ENCODE results near the gene CDC40.

The CDC40 gene

DNA sequence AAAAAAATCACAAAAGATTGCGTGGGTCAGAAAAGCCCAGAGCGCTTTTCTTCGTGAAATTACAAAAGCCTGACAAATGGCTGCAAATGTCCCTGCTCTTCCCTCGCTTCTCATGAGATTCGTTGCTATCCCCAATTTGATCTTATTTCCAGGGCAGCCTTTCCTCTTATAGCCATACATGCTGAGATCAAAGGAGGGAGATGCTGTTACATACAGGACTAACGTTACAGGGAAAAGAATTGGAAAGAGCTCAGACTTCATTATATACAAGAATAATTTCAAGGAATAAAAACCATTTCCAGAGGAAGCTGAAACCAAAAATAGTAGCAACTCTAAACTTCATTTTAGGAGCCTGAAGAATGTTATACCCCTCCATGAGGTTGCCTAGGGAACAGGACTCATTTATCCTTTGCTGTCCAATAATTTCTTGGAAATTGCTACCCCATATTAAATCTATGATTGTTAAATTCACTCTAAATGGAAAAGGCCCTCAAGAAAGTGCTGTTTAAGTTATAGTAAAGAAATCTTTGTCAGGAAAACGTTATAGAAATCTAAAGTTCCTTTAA is 97.0 kb downstream of the CDC40 start:
- Histone ChIP-seq H3K9ac (no peak overlapping the region), H3K36me3 (no peaks in the 10 kb centered on the region), H3K27ac (no peak overlapping the region), H4K20me1 (no peaks in the 10 kb centered on the region), H3K4me1 (no peaks in the 10 kb centered on the region), H3K9me3 (replicated peaks in 1 of 11) (peaks cover 0 to 11% (median 5%) of the 10 kb centered on the region in 11 experiments; a peak in 9 of 22 replicates), H3K27me3 (no peaks in the 10 kb centered on the region), H3K4me2 (no peak overlapping the region), H3K4me3 (no peak overlapping the region)
- TF ChIP-seq Cebpa-rat (IDR thresholded peaks at IDR 0.05), result no peak

All from BLaER1 treated with 17β-estradiol and CSF1 and Interleukin-3, amounts not matched to agents 10 nM and 100 nM (cell line).